Kidney tubule cell (primary cell): ENCODE results near the gene RPL13A.
"Not testable (repeated sequence)": the region's sequence is repeated elsewhere in the genome, so short reads cannot be mapped to it uniquely, and the experiment has no call there.

Experiments used
- DNase-seq: peaks from one replicate; pipeline ENCODE4 v3.0.0-alpha.2; 2018; ENCODE audit warnings: low spot score

The RPL13A gene

DNA sequence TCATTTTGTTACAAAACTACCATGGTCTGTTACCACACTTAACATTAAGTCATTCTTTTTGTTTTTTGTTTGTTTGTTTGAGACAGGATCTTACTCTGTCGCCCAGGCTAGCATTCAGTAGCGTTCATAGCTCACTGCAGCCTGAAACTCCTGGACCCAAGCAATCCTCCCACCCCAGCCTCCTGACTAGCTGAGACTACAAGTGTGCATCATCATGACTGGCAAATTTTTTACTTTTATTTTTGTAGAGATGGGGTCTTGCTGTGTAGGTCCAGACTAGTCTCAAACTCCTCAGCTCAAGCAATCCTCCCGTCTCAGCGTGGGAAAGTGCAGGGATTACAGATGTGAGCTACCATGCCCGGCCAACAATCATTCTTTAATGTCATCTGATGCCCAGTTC, 31.1 kb upstream of the RPL13A start:
- DNase-seq: no peak

DNA sequence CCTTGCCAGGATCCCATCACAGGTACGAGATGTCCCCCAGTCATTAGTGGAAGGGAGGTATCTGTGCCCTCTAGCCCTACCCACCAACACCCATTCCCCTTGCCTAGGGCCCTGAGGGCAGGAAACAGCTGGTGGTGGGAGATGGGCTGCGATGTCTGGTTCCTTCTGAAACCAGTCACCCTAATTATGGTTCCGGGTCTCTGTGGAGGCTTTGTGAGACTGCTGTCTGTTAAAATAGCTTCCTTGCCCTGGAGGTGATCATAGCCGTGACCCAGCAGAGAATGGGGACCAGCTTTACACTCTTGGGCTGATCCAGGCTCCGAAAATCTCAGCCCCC, 28.9 kb upstream of the RPL13A start:
- DNase-seq: no peak

DNA sequence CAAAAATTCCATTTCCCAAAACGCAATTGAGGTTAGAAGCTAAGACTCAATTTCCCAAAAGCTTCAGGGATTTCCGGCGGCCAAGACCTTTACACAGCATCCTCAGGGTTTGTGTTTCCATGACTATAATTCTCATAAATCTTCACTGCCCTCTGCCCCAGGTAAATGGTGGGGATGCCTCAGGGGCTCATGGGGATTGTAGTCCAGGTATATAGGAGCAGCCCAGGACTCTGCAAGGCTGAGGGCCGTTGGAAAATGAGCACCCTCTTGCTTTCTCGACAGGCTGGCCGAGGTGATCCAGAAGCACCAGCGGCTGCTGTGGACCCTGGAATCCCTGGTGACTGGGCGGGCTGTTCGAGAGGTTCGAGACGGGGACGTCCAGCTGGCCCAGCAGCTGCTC, 28.0 kb upstream of the RPL13A start:
- no peak for DNase-seq

DNA sequence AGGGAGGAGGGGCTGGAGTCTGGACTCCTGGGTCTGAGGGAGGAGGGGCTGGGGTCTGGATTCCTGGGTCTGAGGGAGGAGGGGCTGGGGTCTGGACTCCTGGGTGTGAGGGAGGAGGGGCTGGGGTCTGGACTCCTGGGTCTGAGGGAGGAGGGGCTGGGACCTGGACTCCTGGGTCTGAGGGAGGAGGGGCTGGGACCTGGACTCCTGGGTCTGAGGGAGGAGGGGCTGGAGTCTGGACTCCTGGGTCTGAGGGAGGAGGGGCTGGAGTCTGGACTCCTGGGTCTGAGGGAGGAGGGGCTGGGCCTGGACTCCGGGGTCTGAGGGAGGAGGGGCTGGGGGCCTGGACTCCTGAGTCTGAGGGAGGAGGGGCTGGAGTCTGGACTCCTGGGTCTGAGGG, 26.3 kb upstream of the RPL13A start:
- DNase-seq: not testable (repeated sequence)

DNA sequence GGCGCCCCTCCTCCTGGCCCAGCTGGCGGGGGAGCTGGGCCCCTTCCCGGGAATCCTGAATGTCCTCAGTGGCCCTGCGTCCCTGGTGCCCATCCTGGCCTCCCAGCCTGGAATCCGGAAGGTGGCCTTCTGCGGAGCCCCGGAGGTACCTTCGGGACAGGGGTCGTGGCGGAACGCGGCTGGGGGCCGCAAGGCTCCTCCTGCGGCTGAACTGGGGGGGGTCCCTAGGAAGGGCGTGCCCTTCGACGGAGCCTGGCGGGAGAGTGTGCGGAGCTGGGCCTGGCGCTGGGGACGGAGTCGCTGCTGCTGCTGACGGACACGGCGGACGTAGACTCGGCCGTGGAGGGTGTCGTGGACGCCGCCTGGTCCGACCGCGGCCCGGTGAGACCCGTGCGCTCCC, 25.8 kb upstream of the RPL13A start:
- no peak for DNase-seq

DNA sequence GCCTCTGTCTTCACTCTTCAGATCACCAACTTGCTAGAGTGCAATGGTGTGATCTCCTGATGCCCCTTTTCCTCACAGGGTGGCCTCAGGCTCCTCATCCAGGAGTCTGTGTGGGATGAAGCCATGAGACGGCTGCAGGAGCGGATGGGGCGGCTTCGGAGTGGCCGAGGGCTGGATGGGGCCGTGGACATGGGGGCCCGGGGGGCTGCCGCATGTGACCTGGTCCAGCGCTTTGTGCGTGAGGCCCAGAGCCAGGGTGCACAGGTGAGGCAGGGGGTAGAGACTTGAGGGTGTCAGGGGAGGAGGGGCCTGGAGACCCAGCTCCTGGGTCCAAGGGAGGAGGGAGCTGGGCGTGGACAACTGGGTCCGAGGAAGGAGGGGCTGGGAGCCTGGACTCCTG, 24.9 kb upstream of the RPL13A start:
- DNase-seq: no peak

DNA sequence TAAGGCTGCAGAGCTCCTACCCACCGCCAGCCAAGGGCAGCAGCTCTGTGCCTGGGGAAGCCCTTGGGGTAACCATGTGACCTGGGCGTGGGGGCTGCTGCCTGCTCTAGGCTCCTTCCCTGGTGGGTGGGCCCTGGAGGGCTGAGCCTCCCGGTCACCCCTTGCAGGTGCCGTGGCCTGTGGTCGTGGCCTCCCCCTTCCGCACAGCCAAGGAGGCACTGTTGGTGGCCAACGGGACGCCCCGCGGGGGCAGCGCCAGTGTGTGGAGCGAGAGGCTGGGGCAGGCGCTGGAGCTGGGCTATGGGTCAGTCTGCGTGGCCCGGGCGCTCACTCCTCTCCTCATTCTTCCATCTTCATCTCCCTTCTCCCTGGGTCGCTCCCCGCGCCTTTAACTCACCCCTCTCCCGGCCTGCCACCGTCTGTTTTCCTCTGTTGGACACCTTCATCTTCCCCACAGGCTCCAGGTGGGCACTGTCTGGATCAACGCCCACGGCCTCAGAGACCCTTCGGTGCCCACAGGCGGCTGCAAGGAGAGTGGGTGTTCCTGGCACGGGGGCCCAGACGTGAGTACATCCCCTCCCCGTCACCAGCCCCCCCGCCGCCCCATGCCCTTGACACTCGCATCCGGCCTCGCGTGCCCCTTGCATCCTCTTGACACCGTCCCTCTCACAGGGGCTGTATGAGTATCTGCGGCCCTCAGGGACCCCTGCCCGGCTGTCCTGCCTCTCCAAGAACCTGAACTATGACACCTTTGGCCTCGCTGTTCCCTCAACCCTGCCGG, 23.3 kb upstream of the RPL13A start:
- DNase-seq: no peak

DNA sequence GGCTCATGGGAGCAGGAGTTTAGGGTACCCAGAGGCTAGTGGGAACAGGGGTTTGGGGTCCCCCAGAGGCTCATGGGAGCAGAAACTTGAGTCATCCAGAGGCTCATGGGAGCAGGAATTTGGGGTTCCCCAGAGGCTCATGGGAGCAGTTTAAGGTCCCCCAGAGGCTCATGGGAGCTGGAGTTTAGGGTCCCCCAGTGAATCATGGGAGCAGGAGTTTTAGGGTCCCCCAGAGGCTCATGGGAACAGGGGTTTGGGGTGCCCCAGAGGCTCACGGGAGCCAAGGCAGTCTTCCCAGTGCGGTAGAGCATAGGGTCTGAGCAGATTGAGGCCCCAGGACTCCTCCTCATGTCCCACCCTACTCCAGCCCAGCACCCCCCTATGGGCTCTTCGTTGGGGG, 22.0 kb upstream of the RPL13A start:
- no peak for DNase-seq

DNA sequence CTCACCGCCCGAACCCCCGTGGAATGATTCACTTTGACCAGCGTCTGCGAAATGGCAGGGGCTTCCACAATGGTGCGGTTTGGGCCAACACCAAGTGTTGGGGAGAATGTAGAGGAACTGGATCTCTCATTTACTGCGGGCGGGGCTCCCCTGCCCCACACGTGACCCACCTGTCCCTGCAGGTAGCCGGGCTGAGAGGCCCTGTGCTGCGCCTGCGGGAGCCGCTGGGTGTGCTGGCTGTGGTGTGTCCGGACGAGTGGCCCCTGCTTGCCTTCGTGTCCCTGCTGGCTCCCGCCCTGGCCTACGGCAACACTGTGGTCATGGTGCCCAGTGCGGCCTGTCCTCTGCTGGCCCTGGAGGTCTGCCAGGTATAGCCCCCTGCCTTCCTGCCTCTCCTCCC, 19.2 kb upstream of the RPL13A start:
- DNase-seq: no peak

DNA sequence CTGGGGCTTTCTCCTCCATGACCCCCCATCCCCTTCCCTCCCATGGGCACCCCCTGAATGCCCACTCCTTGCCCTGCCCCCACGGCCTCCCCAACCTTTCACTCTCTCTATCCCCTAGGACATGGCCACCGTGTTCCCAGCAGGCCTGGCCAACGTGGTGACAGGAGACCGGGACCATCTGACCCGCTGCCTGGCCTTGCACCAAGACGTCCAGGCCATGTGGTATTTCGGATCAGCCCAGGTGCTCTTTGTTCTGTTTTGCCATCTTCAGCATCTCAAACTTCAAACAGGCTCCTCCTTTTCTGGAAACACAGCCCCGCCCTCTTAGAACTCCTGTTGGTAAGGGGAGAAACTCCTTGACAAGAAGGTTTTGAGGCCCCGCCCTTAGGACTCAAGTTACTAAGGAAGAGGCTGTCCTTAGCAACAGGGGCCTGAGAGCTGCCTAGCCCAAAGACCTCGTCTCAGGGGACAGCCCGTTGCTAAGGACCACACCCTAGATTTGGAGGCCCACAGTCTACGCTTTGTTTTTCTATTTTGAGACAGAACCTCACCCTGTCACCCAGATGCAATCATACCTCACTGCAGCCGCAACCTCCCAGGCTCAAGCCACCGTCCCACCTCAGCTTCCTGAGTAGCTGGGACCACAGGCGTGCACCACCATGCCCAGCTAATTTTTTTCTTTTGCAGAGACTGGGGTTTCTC, 18.5 kb upstream of the RPL13A start:
- DNase-seq: peak; percentile 10

DNA sequence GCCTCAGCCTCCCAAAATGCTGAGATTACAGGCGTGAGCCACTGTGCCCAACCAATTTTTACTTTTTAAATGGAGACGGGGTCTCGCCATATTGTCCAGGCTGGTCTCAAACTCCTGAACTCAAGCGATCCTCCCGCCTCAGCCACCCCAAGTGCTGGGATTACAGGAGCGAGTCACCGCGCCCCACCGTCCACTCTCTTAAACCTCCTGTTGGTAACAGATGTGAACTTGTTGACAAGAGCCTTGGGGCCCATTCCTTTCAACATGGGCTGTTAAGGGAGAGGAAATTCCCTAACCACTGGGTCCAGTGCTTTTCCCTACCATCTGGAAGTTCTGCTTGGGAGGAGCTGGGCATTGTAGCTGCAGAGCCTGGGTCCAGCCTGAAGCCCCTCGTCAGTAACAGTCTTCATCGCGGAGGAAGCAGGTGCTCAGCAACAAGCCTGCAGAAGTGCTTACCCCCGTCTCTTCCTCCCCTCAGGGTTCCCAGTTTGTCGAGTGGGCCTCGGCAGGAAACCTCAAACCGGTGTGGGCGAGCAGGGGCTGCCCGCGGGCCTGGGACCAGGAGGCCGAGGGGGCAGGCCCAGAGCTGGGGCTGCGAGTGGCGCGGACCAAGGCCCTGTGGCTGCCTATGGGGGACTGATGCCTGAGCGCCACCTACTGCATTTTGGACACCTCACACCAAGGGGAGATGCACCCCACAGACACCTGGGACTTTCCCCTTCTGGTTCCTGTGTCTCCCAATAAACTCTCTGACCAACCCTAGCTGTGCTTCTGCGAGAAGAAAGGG, 17.4 kb upstream of the RPL13A start:
- no peak for DNase-seq

DNA sequence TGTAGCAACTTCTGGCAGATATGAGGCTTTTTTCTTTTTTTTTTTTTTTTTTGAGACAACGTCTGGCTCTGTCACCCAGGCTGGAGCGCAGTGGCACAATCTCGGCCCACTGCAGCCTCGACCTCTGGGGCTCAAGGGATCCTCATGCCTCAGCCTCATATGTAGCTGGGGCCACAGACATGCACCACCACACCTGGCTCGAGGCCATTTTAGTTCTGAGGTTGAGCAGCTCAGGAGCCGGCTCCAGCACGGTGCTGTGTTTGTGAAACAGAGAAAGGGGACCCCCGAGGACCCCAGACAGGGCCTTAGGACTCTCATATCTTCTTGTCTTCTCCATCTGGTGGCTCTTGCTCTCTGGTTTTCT, 16.8 kb upstream of the RPL13A start:
- DNase-seq: no peak

DNA sequence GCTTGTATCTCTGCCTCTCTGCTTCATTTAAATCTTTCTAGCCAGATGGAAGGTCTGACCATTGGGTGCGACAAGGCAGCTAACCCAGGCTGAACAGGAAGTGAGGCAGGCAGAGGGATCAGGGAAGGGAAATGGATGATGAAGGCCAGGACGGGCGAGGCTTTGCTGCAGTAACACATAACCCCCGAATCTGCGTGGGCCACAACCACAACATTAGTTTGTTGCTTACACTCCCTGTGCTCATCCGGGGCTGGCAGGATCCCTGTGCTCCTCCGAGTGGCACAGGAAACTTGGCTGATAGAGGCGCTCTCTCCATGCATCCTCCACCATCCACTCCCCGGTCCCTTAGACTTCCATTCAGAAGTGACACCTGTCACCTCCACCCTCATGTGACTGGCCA, 14.5 kb upstream of the RPL13A start:
- DNase-seq: no peak

DNA sequence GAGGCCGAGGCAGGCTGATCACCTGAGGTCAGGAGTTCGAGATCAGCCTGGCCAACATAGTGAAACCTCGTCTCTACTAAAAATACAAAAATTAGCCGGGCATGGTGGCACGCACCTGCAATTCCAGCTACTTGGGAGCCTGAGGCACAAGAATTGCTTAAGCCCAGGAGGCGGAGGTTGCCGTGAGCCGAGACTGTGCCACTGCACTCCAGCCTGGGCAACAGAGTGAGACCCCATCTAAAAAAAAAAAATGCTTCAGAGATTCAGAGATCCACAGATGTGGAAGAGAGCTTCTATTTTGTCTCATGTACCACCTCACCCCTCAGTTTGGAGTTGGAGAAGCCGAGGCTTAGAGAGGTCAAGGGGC, 13.9 kb upstream of the RPL13A start:
- DNase-seq: not testable (repeated sequence)

DNA sequence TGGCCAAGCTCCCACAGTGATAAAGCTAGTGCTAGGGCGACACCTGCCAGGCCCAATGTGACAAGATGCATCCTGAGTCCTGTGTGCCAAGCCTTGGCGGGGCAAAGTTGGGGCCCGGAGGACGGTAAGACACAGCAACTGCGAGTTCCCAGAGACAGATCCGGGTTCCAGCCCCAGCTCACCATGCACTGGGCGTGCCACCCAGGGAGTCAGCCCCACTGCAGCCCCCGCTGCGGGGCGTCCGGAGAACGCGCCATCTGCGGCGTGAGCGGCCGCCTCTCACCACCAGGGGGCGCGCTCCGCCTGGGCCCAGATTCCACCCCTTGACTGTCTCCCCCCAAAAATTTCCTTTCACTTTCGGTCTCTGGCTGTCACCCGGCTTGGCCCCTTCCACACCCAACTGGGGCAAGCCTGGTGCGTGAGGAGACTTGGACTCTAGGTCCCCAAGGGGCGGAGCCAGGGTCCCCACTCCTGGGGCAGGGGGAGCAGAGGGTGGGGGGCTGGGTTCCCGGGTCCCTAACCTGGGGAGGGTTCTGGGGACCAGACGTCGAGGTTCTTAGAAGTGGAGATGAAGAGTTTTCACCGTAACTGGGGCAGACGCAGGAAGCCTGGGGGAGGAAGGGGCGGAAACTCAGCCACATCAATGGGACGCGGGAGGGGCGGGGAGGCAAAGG, 13.4 kb upstream of the RPL13A start, which contains the start of gene FLT3LG:
Gene FLT3LG, plus strand, starts transcription at position 348 of the 674 bp plus-strand sequence. CDS start 425 bp downstream, outside the sequence.
- DNase-seq: peak; percentile 71

DNA sequence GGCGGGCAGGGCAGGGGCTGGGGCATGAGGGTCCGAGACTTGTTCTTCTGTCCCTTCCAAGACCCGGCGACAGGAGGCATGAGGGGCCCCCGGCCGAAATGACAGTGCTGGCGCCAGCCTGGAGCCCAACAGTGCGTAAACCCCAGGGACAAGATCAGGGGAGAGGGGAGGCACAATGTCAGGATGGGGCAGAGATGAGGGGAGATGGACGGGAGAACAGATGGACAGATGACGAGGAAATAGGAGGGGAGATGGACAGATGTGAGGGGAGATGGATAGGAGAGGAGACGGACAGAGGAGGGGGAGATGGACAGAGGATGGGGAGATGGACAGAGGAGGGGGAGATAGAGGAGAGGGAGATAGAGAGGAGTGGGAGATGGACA, 12.9 kb upstream of the RPL13A start:
- no peak for DNase-seq

DNA sequence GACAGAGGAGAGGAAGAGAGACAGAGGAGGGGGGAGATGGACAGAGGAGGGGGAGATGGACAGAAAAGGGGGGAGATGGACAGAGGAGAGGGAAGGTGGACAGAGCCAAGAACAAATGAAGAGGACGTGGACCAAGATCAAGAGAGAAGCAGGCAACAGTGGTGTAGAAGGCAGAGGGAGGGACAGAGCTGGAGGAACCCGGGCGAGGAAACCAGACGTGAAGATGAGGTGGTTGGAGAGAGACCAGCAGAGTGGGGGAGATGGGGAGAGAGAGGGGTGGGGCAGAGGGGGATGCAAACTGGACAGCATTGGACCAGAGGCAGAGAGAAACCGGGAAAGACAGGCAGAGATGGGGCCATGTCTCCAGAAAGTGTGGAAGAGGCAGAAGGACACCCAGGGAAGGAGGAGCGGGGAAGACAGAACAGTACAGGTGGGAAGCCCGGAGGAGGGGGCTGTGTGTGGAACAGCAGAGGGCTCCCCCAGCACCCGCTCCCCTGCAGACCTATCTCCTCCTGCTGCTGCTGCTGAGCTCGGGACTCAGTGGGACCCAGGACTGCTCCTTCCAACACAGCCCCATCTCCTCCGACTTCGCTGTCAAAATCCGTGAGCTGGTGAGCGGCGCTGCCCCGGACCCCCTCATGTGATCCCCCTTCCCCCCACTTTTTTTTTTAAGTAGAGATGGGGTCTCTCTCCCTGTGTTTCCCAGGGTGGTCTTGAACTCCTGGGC, 12.1 kb upstream of the RPL13A start:
- no peak for DNase-seq

DNA sequence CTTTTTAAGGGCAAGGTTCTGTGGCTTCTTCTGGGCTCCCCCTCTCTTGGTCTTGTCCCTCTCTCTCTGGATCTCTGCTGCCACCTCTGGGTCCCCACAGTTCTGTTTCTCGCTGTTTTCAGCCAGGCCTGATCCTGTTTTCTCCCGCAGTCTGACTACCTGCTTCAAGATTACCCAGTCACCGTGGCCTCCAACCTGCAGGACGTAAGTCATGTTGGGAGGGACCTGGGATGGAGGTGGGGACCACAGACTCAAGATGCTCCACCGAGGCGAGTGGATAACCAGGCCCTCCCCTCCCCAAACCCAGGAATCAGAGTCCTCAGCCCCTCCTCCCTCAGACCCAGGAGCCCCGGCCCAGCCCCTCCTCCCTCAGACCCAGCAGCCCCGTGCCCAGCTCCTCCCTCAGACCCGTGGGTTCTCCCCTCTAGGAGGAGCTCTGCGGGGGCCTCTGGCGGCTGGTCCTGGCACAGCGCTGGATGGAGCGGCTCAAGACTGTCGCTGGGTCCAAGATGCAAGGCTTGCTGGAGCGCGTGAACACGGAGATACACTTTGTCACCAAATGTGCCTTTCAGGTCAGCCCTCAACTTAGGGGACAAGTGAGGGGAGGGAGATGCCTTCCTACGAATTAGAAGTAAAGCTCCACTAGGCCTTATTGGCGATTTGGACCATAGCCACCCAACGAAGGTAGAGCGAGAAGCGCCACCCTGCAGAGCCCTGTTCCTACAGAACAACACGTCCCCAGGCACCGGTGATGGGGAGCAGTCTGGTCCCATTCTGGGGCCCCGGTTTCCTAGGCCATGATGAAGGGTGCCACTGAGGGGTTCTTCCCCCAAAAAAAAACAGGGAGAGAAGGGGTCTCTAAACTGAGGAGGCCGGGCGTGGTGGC, 11.2 kb upstream of the RPL13A start:
- DNase-seq: peak; percentile 49

DNA sequence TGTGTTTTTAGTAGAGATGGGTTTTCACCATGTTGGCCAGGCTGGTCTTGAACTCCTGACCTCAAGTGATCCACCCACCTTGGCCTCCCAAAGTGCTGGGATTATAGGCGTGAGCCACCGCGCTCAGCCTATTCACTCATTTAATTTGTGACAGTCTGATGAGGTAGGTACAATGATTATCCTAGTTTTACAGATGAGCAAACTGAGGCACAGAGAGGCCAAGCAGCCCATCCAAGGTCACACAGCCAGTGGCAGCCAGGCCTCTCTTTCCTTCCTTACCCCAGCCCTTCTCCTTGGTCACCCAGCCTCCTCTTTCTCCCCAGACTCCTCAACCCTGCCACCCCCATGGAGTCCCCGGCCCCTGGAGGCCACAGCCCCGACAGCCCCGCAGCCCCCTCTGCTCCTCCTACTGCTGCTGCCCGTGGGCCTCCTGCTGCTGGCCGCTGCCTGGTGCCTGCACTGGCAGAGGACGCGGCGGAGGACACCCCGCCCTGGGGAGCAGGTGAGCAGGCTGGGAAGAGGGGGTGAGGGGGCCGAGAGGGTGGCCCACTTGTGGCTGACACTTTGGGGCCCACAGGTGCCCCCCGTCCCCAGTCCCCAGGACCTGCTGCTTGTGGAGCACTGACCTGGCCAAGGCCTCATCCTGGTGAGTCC, 7.3 kb upstream of the RPL13A start:
- no peak for DNase-seq

DNA sequence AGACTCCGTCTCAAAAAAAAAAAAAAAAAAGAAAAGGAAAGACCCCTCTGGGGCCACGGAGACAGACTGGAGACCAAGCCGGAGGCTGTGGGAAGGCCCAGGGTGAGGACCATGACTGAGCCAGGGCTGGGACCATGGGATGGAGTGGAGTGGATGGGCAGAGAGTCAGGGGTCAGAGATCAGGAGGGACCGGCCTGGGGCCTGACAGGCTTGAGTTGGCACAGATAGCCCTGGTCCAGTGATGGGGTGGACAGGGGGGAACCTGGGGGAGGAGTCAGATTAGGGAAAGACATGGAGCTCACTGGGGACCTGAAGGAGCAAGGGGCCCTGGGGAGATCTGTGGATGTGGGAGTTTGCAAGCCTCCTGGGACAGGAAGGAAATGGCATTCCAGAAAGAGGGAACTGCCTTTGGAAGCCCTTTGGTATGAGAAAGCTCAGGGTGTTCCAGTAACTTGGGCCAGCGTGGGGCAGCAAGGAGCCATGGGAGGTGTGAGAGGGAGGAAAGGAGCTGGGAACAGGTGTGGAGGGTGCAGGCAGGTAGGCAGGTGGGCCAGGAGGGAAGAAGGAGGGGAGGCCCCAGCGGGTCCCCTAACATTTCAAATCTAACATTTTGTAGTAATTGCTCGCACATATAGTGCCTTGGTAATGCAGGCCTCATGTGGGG, 6.3 kb upstream of the RPL13A start:
- no peak for DNase-seq
